OCI-LY3 (cell line): Measurements from ENCODE around the gene ZNF827.
A peak's percentile ranks its signal among the peaks of the same experiment; 100 is the strongest.
"Not testable (repeated sequence)": the region's sequence is repeated elsewhere in the genome, so short reads cannot be mapped to it uniquely, and the experiment has no call there.

Source experiments
- H2AFZ ChIP-seq: fragments of 200-600, 300-600 bp; shearing (Covaris generic); 2 replicates; pipeline ENCODE4 v1.6.0; 2014; ENCODE audit warnings: antibody characterized with exemption, low read depth, low read length
- H3K27ac ChIP-seq: fragments of 200-600, 300-600 bp; sonication (generic); 2 replicates; pipeline ENCODE4 v1.5.1; 2014; ENCODE audit warnings: mild to moderate bottlenecking, low read length, moderate library complexity, mixed read lengths
- H3K27me3 ChIP-seq: fragments of 200-600, 300-600 bp; sonication (generic); 2 replicates; pipeline ENCODE4 v1.6.1; 2014; ENCODE audit warnings: low read depth, low read length, mixed read lengths
- H3K36me3 ChIP-seq: fragments of 200-600, 300-600 bp; sonication (generic); replicated peaks from 2 replicates; pipeline ENCODE3; 2014; ENCODE audit warnings: low read depth, low read length, mixed read lengths
- H3K4me1 ChIP-seq: fragments of 300-600, 200-600 bp; sonication (generic); 2 replicates; pipeline ENCODE4 v1.6.1; 2014; ENCODE audit warnings: low read length, mixed read lengths
- H3K4me2 ChIP-seq: fragments of 200-600, 300-600 bp; sonication (generic); 2 replicates; pipeline ENCODE4 v1.6.1; 2014; ENCODE audit warnings: low read length, mixed read lengths
- H3K4me3 ChIP-seq: fragments of 300-600, 200-600 bp; sonication (generic); 2 replicates; pipeline ENCODE4 v1.5.1; 2014; ENCODE audit warnings: antibody characterized with exemption, mild to moderate bottlenecking, low read length, moderate library complexity
- H3K79me2 ChIP-seq: fragments of 300-600, 200-600 bp; shearing (Covaris generic); 2 replicates; pipeline ENCODE4 v1.6.1; 2014; ENCODE audit warnings: mild to moderate bottlenecking, low read length, mixed read lengths
- H3K9ac ChIP-seq: fragments of 300-600, 200-600 bp; shearing (Covaris generic); 2 replicates; pipeline ENCODE4 v1.6.0; 2014; ENCODE audit warnings: mild to moderate bottlenecking, low read length, moderate library complexity
- H3K9me3 ChIP-seq: fragments of 200-600, 300-600 bp; shearing (Covaris generic); 2 replicates; pipeline ENCODE4 v1.6.1; 2014; ENCODE audit warnings: low read length, mixed read lengths; ENCODE audit not compliant: insufficient read depth
- H4K20me1 ChIP-seq: fragments of 200-600, 300-600 bp; sonication (generic); 2 replicates; pipeline ENCODE4 v1.6.1; 2016; ENCODE audit warnings: low read length, mixed read lengths; ENCODE audit not compliant: insufficient read depth
- EZH2phosphoT487 ChIP-seq: fragments of 200-600 bp; shearing (Covaris generic); IDR thresholded peaks from 2 replicates; pipeline ENCODE4 v1.6.1; 2018; ENCODE audit warnings: antibody characterized with exemption, mixed run types, low read depth
- TF ChIP-seq, protein P1 (sequence below): fragments of 200-600, 300-600 bp; sonication (generic); IDR thresholded peaks from 2 replicates; pipeline ENCODE4 v1.5.1; 2014; ENCODE audit warnings: antibody characterized with exemption, low read length, low read depth

The ZNF827 gene

DNA sequence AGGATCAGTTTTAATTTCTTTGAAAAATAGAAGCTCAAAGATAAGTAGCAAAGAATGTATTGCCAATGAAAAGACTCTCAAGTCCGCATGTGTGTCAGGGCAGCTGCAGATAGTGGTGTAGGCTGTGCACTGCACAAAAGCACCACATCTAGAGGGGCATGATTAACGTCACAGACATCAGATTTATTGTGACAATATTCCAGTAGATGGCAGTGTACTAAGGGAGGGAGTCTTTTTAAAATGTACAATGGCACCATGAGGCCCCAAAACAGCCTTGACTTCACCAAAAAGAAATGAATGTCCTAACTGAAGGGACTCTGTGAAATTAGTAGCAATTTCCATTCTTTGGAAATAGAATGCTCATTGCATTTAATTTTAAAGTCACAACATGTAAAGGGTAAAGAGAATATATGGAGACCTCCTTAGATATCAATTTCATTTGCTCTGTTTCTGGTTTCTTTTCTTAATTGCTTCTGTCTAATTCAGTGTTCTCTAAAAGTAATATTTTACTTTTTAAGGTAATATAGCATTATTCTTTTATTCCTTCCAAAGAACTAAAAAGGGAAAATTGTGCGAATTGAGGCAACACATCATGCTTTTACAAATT is 98.4 kb downstream of the ZNF827 start:
- H2AFZ ChIP-seq, result no peak overlapping the region
- H3K36me3 ChIP-seq, result peaks cover 32% of the 10 kb centered on the region
- H3K27me3 ChIP-seq, result no peaks in the 10 kb centered on the region
- no peaks in the 10 kb centered on the region for H4K20me1 ChIP-seq
- no peak overlapping the region for H3K9ac ChIP-seq
- TF ChIP-seq EZH2phosphoT487, result no peak
- TF ChIP-seq, protein P1, sequence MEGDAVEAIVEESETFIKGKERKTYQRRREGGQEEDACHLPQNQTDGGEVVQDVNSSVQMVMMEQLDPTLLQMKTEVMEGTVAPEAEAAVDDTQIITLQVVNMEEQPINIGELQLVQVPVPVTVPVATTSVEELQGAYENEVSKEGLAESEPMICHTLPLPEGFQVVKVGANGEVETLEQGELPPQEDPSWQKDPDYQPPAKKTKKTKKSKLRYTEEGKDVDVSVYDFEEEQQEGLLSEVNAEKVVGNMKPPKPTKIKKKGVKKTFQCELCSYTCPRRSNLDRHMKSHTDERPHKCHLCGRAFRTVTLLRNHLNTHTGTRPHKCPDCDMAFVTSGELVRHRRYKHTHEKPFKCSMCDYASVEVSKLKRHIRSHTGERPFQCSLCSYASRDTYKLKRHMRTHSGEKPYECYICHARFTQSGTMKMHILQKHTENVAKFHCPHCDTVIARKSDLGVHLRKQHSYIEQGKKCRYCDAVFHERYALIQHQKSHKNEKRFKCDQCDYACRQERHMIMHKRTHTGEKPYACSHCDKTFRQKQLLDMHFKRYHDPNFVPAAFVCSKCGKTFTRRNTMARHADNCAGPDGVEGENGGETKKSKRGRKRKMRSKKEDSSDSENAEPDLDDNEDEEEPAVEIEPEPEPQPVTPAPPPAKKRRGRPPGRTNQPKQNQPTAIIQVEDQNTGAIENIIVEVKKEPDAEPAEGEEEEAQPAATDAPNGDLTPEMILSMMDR, result peak; percentile 70
- peaks cover 16% of the 10 kb centered on the region for H3K4me1 ChIP-seq
- no peaks in the 10 kb centered on the region for H3K9me3 ChIP-seq
- H3K27ac ChIP-seq, result no peak overlapping the region
- H3K79me2 ChIP-seq, result no peaks in the 10 kb centered on the region
- no peak overlapping the region for H3K4me3 ChIP-seq
- no peak overlapping the region for H3K4me2 ChIP-seq

DNA sequence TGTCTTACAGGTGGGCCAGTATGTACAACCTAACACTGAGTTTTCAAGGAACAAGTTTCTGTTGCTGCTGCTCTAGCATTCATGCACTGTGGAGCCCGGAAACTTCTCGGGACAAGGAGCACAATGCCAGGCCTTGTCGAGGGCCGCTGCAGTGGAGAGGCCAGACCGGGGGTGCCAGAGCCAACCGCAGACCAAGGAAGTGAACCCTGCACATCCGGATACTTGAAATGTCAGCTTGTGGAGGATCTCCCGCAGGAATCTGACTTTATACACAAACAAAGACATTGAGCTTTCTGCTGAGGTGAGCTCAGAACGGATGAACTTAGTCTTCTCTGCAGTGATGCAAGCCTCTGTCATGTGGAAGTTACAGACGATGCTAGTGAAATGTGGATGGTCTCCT is 99.5 kb downstream of the ZNF827 start:
- Histone ChIP-seq H3K4me1 (peaks cover 16% of the 10 kb centered on the region), H3K4me2 (no peak overlapping the region), H2AFZ (no peak overlapping the region), H3K9ac (no peak overlapping the region), H3K79me2 (no peaks in the 10 kb centered on the region), H3K36me3 (peaks cover 26% of the 10 kb centered on the region), H3K27ac (no peak overlapping the region), H3K4me3 (no peak overlapping the region), H3K27me3 (no peaks in the 10 kb centered on the region), H3K9me3 (no peaks in the 10 kb centered on the region), H4K20me1 (no peaks in the 10 kb centered on the region)
- TF ChIP-seq, protein P1, result no peak
- no peak for TF ChIP-seq EZH2phosphoT487

DNA sequence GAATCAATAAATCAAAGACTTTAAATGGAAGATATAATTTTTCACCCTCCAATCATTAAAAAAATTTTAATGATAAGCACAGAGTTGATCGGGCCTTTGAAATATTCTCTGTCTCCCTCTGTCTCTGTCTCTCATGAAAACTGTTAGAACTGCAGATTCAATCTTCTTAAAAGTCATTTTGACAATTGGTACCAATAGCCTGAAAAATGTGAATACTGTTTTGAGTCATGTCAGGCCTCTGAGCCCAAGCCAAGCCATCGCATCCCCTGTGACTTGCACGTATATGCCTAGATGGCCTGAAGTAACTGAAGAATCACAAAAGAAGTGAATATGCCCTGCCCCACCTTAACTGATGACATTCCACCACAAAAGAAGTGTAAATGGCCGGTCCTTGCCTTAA is 106.2 kb downstream of the ZNF827 start:
- H3K4me3 ChIP-seq, H3K9ac ChIP-seq, H3K27ac ChIP-seq, H2AFZ ChIP-seq, H4K20me1 ChIP-seq, H3K79me2 ChIP-seq, H3K36me3 ChIP-seq, H3K27me3 ChIP-seq, H3K9me3 ChIP-seq: not testable (repeated sequence)
- Histone ChIP-seq H3K4me1 (peaks cover 50% of the 10 kb centered on the region), H3K4me2 (peak overlapping the region; percentile 29)

DNA sequence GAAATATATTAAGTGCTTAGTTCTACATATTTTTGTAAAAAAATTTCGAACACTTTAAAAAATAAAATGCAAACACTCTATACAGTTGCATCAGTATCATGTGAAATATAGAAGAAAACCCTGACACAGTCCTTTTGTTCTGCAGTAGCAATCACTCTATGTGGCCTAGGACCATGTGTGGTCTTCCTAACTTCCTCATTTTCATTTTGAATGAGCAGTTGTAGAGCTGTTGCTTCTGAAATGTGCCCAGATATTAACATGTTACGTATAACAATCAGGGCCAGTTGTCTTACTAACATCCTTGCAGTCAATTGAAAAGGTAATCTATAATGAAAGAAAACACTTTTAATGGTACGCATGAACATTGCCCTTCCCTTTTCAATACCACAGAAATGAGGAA is 107.9 kb downstream of the ZNF827 start:
- Histone ChIP-seq H2AFZ (no peak overlapping the region), H3K27ac (peak overlapping the region; percentile 75), H3K9me3 (no peaks in the 10 kb centered on the region), H3K4me3 (peak overlapping the region; percentile 6; the same call in 1 of the 2 replicates), H3K4me2 (peak overlapping the region; percentile 50), H3K27me3 (no peaks in the 10 kb centered on the region), H3K36me3 (peaks cover 12% of the 10 kb centered on the region), H4K20me1 (no peaks in the 10 kb centered on the region), H3K79me2 (no peaks in the 10 kb centered on the region), H3K9ac (peak overlapping the region; percentile 16; the same call in 1 of the 2 replicates), H3K4me1 (peaks cover 50% of the 10 kb centered on the region)
- TF ChIP-seq, protein P1, result no peak
- no peak for TF ChIP-seq EZH2phosphoT487
